Islet of Langerhans (tissue), 1 donor: ENCODE data around the gene SLC36A1.

Experiments
- FAIRE-seq: peaks from one replicate; lab custom pipeline; 2011; peaks lifted over from hg19 to GRCh38; lab: Jason Lieb, UNC

The SLC36A1 gene

DNA sequence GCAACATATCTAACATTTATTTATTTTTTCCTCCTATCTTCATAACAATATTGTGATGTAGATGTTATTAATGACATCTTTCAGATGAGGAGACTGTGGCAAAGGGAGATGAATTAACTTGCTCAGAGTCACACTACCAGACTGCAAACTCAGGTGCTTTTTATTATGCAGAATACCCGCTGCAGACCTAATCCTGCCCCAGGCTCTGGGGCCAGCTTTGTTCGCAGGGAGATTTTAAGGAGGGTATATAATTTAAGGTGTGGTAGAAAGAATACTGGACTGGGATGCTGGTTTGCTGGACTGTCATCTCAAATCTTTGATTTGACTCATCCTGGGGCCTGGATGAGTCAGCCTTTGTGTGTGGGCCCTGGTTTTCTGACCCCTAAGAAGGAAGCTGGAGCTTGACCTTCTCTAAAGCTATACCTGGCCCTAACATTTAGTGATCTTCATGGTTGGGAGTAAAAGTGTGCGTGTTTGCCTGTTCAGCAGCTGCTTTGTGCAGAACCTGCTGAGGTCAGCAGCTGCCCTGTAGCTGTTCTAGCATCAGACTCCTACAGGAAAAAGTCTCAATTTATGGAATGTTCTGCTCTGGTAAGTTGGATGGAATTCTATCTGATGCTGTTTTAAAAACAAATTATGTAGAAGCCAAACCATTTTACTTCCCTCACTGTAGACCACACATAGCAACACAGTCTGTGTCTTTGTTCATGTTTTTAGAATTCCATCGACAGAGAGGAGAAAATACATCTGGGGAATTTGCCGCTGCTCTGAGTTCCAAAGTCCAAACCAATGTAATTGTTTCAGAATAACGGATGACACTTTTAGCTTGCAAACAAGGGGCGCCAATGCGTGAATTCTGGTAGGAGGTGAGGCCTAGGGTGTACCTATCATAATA, 4.5 kb downstream of the SLC36A1 start:
- no peak for FAIRE-seq

DNA sequence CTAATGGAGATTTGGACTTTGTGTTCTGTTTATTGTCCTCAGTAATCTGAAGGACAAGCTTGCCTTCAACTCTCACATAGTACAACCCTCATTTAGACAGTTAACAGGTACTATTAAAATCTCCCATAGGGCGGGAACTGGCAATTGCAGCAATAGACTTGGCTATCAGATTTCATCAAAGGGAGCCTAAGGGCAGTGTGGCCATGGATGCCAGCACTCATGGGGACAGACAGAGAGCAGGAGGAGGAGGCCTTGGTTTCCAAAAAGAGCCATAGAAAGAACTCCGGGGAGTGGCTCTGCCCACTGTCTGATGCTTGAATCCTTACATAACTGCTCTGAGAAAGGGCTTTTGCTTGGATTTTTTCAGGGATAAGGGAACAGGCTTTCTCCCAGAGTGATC, 6.8 kb downstream of the SLC36A1 start:
- no peak for FAIRE-seq

DNA sequence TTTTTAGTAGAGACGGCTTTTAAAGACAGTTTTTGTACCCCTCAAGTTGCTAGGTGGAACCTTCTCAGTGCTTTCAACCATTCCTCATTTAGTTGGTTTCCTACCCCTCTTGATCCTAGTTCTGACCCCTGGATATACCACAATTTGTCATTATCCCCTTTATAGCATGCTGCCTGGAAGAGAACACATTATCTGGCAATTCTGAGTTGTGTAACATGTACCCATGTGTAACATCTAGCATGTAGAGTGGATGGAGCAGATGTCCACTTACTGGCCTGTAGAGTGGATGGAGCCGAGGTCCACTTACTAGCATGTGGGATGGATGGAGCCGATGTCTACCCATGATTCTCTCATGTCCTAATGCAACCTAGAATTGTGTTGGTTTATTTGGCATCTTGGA, 7.5 kb downstream of the SLC36A1 start:
- FAIRE-seq, result no peak

- no peak for FAIRE-seq
These were observed 9.0 kb downstream of the SLC36A1 start for GRCh38 chr5:151456321-151456940.

DNA sequence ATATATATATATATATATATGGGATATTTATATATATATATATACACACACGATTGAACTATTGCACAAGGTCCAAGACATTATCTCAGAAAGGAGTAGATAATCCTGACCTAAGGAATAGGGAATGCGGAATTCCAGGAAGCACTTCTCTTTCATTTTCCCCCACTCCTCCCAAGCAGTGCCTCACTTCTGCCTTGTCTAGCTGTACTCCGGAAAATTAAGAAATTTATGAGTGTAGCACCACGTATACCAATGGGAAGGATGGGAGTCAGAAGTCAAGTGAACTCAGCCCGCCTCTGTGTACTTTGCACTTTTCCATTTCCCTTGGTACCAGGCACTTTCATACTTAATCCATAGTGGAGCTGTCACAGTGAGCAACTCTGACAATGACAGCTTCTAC, 10.9 kb downstream of the SLC36A1 start:
- FAIRE-seq, result no peak

GRCh38 chr5:151459680-151460324, 12.4 kb downstream of the SLC36A1 start:
- no peak for FAIRE-seq

GRCh38 chr5:151461312-151461711, 13.9 kb downstream of the SLC36A1 start:
- no peak for FAIRE-seq

DNA sequence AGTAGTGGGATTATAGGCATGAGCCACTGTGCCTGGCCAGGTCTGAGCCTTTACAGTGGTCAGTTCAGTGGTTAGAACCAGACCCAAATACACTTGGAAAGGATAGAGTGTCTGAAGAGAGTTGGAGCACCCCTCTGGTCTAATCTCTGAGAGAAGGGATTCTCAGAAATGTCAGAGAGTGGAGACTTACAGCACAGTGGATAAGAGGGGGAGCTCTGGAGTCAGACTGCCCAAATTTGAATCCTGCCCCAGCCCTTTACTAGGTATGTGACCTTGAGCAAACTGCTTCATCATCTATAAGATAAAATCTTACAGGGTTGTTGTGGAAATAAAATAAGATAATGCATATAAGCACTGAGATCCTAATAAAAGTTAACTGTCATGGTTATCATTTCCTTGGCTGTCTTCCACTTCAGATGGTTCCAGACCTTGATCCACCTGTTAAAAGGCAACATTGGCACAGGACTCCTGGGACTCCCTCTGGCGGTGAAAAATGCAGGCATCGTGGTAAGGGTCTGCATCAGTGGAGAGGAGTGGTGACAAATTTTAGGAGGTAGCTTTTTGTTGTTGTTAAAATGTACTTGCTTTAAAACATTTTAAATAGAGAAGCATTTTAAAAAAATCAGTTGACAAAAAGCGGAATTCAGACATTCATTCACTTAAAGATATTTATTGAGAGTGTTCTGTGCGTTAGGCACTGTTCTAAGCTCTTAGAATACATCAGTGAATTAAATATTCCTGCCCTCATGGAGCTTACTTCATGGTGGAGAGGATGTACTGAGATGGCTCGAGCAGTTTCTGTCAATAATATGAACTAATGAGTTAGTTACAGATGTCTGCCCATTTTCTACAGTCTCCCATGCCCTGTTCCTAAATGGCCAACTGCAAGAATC, 16.0 kb downstream of the SLC36A1 start:
- FAIRE-seq, result no peak

DNA sequence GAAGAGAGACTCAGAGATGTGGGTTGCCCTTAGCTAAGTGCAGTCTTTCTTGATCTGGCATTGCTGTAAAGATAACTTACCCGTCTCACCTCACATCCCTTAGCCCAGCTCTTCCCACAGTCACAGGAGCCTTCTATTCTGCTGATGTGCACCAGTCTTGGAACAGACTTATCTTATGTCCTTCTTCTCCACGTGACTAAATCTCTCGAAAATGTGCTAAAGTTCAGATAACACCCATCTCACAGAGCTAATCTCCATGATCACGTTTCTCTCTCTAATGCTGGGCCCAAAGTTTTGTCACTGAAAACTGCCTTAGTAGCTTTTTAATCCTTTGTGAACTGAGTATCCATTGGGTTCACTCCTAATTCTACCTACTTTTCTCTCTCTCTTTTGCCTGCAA, 16.7 kb downstream of the SLC36A1 start:
- FAIRE-seq, result no peak

DNA sequence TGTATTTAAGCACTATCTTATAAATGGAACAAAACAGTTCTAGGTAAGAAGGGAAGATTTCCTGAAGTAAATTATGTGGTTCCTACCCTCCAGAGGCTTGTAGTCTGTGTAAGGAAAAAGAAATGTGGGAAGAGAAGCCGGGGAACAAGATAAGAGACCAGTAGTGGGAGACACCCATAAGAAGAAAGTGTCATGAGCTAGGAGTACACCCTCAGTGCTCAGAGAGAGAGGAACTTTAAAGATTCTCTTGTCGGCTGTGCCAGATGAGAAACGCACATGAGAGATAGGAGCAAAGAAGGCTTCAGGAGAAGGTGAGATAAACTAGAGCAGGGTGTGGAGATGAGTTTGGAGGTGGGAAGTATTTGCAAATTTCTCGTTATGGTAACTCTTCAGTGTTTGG, 18.1 kb downstream of the SLC36A1 start:
- FAIRE-seq, result no peak

- FAIRE-seq, result no peak
These were observed 20.2 kb downstream of the SLC36A1 start for GRCh38 chr5:151467576-151467975.

DNA sequence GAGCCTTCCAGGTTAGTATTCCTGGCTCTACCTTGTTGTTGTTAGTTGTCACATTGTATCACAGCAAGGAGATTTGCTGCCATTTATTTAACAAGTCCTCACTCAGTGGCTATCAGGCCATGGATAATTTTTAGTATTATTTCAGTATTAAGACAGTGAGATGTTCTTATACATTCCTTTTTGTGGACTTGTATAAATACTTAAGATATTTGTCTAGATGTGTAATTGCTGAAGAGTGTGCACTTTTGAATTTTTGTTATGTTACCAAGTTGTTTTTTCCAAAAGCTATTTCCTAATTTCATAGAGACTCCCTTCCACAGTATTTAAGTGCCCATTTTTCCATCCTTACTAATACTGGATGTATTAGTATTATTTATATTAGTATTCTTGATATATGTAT, 22.0 kb downstream of the SLC36A1 start:
- FAIRE-seq, result no peak

- no peak for FAIRE-seq
These were observed 22.6 kb downstream of the SLC36A1 start for GRCh38 chr5:151469992-151470391.

GRCh38 chr5:151470439-151470838, 23.0 kb downstream of the SLC36A1 start:
- no peak for FAIRE-seq

GRCh38 chr5:151471276-151471675, 23.9 kb downstream of the SLC36A1 start:
- no peak for FAIRE-seq

GRCh38 chr5:151474799-151475198, 27.4 kb downstream of the SLC36A1 start:
- no peak for FAIRE-seq

DNA sequence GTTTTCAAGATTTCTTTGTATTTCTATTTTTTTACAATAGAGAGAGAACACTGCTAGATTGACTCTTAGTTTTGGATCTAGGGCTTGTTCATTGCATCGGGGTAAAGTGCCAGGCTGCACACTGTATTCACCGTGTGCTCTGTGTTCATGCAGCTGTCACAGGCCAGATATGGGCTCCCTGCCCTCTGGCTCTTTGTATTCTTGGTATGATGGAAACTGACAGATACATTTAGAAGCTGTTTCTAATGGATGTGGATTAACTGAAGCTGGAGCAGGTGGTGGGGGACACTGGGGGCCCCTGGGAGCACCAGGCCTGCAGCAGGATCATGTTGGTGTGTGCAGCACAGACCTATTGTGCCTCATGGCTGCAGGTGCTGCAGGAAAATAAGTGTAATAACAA, 28.0 kb downstream of the SLC36A1 start:
- no peak for FAIRE-seq

GRCh38 chr5:151476016-151476415, 28.6 kb downstream of the SLC36A1 start:
- no peak for FAIRE-seq

GRCh38 chr5:151477101-151477500, 29.7 kb downstream of the SLC36A1 start:
- FAIRE-seq, result no peak

GRCh38 chr5:151480384-151481293, 33.2 kb downstream of the SLC36A1 start:
- no peak for FAIRE-seq

- FAIRE-seq, result no peak
These were observed 35.8 kb downstream of the SLC36A1 start for GRCh38 chr5:151483176-151483575.
